Suppressor macrophage treated with lipopolysaccharide for 1 hour (primary cell): ENCODE results near the gene LARGE1.

Source experiments
- DNase-seq, 3 donors: peaks; one replicate each; pipeline ENCODE4 v3.0.0-alpha.2; 2020 to 2022

The LARGE1 gene

DNA sequence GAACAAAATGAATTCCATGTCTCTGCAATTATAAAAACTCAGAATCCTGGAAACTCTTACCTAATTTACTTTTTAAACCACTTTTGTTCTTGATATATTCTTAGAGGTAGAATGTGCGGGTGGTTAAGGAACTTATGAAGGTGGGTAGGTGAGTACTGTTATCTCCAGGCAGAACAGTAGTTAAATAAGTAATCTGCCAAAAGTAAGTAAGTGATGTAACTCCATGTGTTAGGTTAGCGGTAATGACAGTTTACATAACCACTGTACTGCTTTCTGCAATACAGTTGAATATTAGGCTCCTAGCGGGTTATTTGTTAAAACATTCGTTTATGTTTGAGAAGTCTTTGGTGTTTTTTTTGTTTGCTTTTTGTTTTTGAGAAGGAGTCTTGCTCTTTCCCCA, 7.1 kb downstream of the LARGE1 start:
- DNase-seq: no peak

DNA sequence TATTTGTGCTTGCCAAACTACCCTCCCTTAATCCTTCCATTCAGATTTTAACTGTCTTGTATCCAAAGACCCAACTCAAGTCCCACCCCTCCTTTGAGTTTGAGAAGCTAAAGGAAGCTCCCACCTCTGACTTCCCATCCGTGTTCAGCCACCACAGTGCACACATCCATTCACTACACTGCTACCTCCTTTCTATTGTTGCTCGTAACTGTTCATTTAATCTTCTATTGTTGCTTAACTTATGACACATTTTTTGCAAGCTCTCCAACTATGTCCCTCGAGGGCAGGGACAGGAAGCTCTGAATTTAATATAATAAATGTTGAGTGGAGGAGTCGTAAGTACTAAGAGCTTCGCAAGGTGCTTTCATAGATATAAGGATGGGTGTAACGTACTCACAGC, 10.4 kb downstream of the LARGE1 start:
- DNase-seq: no peak

DNA sequence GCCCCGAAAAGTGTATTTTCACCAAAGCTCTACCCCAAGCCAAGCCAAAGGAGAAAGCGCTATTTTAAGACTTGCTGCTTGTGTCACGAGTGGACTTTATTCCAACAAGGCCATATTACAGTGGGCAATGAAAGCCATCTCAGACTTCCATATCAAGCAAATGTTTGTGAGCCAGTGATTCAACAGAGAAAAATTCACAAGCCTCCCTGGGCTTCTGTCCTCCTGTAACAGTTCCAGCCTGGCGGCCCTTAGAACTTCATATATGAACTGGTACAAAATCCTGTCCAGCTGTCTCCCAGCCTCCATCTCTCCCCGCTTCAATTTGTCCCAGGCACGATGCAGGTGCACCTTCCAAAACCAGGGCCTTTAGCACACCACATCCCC, 11.2 kb downstream of the LARGE1 start:
- no peak for DNase-seq

DNA sequence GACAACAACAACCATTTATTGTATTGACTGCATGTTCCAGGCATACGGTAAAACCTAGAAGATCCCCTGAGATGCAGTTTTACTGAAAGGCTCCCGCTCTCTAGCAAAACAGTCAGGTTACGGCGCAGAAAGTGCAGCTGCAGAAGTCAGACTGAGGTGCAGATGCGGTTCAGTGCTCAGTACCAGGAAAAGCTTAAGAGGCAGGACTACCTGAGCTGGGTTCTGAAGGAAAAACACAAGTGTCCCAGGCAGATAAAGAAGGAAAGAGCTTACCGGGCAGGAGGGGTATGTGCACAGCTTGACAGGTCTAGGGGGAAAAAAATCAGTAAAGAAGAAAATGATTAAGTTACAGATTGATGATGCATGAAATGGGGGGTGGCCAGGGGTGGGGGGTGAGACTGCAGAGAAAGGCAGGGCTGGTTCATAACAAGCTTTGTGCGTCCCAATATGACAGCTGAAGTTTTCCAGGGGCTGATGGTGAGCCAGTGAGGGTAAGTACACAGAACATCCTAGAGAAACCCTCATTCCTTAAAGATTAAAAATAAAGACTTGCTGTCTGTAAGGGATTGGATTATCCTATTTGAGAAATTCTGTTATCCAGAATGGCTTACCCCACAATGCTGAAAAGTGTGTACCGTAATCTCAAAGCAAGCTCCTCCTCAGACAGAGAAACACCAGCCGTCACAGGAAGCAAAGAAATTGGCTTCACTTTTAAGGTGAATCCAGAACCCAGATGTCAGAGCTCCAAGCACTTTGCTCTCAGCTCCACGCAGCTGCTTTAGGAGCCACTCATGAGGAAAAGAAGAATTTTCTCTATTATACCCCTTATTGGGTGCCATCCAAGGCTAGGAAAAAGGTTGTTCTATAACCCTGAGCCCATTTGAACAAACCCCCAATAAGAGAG, 11.9 kb downstream of the LARGE1 start:
- no peak for DNase-seq

DNA sequence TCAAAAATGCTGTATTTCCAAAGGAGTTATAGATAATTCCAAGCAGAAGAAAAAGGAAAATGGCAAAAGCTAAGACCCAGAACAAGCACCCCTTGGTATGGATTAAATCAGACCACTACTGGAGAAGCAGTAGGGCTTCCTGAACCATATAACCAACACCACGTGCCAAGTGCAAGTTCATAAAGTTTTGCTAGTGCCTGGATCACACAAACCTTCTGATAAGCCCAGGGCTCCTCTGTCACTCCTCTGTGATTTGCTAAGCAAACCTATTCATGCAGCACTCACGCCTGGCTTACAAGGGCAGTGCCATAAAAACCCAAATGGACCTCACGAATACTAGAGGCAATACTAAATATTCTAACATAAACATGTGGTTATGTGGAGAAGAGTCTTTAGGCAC, 13.3 kb downstream of the LARGE1 start:
- DNase-seq: no peak

DNA sequence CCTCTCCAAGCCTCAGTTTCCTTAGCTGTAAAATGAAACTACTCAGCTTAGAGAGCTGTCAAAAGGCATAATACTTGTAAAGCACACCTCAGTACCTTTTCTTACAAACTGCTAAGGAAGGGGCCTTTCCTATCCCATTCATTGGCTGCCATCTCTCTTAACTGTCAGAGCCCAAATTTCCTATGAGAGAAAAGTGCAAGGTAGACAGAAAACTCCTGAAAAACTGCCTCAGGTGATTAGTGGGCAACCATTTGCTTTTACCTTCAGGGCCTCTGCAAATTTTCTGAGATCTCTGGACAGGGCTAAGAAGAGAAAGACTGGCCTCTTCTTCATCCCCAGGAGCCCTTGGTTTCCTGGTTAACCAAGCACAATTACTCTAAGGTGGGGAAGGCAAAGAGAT, 13.8 kb downstream of the LARGE1 start:
- no peak for DNase-seq

- DNase-seq: no peak
These were observed 17.3 kb downstream of the LARGE1 start for GRCh38 chr22:33903012-33903411.

GRCh38 chr22:33902073-33902472, 18.2 kb downstream of the LARGE1 start:
- no peak for DNase-seq

DNA sequence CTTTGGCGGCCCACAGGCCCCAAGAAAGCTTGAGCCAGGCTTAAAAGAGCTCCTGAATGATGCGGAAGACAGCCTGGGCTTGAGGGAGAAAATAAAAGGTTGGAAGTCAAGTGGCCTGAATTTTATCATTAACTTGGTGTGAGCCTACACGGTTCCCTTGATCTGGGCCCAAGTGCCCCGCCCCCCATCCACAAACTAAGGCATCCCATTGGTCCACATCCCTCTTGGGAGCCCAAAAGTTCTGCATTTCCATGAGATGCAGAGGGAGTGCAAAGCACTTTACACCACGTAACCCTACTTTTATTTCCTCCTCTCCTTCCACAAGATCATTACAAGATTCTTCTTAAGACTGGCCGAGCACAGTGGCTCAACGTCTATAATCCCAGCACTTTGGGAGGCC, 22.2 kb downstream of the LARGE1 start:
- DNase-seq: no peak

- DNase-seq: no peak
These were observed 22.8 kb downstream of the LARGE1 start for GRCh38 chr22:33897448-33897835.

DNA sequence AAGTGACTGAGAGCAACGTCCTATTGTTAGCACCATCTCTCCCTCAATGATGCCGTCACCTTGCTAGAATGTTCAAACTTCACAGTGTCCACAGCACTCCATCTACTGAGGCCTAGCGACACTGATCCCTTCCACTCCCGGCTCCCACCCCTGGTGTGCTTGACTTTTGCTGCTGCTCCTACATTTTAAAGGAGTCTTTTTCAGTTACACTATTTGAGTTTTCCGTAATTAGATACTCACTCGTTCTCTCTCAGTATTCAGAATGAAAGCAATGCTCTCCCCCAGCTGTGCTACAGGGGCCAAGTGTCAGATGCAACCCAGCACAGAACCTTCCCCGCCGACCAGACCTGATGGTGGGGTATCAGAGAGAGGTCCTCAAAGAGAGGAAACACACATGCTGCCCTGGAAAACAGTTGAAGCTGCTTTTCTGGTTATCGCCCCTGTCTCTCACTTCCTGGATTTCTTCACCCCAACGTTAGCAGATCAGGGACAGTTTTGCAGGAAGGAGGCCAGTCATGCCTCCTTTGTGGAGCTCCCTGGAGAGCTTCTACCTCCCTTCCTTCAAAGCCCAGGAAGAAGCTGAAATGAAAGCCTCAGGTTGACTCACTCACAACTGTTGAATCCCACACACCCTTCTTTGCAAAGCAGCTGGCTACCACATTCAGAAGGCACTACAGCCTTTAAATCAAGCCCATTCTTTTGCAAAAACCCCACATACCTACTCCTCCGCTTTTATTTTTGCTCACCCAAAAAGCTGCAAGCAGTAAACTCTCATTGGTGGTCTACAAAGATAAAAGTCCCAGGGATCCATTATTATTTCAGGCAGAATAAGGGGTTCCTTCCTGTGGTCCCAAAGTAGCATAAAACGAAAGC, 23.5 kb downstream of the LARGE1 start:
- no peak for DNase-seq

DNA sequence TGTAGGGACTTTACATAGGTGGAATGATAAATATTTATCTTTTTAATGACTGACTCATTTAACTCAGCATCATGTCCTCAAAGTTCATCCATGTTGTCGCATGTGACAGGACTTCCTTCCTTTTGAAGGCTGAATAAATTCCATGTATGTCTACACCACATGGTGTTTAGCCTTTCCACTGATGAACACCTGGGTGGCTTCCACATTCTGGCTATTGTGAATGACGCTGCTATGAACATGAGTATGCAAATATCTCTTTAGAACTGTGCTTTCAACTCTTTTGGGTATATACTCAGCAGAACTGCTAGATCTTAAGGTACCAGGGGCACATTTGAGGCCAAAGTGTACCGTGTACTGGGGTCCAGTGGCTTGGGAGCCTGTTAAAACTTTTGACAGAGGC, 24.1 kb downstream of the LARGE1 start:
- DNase-seq: no peak

GRCh38 chr22:33895444-33895843, 24.8 kb downstream of the LARGE1 start:
- no peak for DNase-seq

DNA sequence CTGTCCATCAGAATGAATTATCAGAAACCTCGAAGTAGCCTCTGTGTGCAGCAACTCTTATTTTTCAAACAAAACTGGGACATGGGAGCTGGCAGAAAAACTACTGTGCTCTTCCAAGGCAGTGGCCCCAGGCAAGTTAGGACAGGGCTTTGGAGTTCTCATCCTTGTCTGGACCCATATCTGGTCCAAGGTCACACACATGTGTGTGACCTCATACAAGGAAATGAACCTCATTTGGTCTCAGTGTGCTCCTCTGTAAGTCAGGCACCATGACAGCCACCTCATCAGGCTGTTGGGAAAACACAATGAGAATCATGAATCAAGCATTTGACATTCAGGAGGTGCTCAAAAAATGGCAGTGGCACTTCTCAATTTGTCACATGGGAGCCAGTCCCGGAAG, 25.8 kb downstream of the LARGE1 start:
- DNase-seq: no peak

- DNase-seq: no peak
These were observed 26.2 kb downstream of the LARGE1 start for GRCh38 chr22:33894036-33894435.

DNA sequence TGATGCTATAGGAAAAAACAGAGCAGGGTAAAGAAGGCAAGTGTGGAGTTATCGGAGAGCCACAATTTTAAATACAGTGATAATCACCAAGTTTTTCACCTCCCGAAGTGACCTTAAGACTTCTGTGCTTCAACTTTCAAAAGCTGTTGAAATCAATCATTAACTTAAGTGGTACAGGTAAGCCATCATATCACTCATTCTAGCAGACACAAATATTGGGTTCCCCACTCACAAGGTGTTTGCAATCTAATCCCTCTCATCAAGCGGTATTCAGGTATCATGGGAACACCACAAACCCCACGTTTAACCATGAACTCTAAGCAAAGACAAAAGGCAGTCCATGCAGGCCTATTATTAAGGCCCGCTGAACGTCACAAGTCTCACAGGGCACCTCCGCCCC, 26.8 kb downstream of the LARGE1 start:
- no peak for DNase-seq

DNA sequence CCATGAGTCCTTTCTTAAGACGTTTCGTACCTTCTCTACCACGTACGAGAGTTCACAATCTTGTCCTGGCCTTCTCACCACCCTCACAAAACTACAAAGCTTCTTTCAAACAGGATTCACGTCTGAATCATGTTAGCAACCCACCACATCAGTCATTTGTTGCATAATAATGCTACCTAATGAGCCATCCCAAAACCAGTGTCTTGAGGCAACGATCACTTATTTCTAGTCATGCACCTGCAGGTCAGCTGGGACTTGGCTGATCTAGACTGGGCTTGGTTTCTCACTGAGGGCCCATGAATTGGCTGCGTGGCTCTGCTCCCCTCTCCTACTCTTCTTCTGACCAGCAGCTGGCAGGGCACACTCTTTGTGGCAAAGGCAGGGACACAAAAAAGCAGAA, 28.3 kb downstream of the LARGE1 start:
- no peak for DNase-seq

- no peak for DNase-seq
These were observed 28.8 kb downstream of the LARGE1 start for GRCh38 chr22:33891455-33891854.

- no peak for DNase-seq
These were observed 30.5 kb downstream of the LARGE1 start for GRCh38 chr22:33889748-33890147.

GRCh38 chr22:33888821-33889220, 31.5 kb downstream of the LARGE1 start:
- DNase-seq: no peak

DNA sequence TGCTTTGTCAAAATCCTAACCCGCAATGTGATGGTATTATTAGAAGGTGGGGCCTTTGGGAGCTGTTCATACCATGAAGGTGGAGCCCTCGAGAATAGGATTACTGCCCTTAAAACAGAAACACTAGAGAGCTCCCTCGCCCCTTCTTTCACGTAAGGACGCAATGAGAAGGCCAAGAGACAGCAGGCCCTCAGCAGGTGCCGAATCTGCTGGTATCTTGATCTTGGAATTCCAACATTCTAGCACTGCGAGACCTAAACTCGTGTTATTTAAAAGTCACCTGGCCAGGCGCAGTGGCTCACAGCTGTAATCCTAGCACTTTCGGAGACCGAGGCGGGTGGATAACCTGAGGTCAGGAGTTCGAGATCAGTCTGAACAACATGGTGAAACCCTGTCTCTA, 33.1 kb downstream of the LARGE1 start:
- DNase-seq: no peak

DNA sequence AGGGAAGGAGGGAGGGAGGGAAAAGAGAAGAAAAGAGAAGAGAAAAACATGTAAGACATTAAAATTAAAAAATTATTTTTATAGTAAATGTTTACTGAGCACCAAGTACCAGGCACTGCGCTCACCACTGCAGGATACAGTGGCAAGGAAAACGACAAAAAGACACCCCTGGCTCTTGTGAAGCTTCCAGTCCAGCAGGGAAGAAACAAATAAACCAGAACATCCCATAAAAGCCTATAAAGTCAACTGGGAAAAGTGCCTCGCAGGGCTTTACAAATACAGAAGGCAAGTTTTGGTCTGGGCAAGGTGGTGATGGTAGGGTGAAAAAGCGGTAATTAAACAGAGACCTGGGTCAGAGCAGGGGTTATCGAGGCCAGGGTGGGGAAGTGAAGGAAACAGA, 33.6 kb downstream of the LARGE1 start:
- DNase-seq: no peak

GRCh38 chr22:33884829-33885228, 35.4 kb downstream of the LARGE1 start:
- DNase-seq: no peak
